ENCODE results near the gene RASGRP4.

The RASGRP4 gene

GRCh38 chr19:38388349-38389100 lies 37.5 kb downstream of the RASGRP4 start, which contains the start of gene SPRED3:
Gene SPRED3 (plus strand): TSS chr19:38388697. CDS start chr19:38390303, 1,606 bp downstream.
- no peak for DNase-seq

DNA sequence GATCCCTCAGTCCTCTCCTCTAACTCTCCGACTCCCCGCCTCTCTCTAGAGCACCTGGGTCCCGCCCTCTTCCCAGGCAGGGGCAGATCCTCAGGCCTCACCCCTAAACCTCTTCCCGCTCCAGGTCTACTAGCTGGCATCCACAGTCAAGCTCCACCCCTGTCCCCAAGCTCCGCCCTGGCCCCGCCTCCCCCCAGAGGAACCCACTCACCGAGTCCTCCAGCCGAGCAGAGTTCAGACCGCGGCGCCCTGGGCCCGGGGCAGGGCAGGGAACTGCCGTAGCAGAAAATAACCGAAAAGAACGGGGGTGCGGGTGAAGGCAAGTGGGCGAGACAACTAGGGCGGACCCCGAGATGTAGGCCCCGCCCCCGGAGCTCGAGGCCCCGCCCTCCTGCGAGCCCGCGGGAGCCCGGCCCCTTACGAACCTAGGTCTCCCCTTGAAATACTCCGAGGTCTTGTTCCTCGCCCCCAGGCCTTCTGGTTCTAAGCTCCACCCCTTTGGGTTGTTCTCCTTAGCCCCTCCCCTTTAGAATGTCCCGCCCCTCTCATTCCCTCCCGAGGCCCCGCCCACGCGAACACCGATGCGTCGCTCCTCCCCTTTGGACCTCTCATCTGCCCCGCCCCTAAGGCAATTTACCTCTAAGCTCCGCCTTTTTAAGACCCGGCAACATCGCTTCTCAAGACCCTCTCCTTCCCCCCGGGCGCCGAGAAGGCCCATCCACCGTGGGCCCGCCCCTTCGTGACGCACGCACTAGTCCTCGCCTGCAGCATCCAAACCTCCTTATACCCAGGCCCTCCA lies 38.3 kb downstream of the RASGRP4 start, which contains the start of gene GGN:
GGN (minus strand) TSS at position 485 of the 799 bp plus-strand sequence. CDS start 773 bp downstream, outside the sequence.
- DNase-seq = peak; percentile 77

DNA sequence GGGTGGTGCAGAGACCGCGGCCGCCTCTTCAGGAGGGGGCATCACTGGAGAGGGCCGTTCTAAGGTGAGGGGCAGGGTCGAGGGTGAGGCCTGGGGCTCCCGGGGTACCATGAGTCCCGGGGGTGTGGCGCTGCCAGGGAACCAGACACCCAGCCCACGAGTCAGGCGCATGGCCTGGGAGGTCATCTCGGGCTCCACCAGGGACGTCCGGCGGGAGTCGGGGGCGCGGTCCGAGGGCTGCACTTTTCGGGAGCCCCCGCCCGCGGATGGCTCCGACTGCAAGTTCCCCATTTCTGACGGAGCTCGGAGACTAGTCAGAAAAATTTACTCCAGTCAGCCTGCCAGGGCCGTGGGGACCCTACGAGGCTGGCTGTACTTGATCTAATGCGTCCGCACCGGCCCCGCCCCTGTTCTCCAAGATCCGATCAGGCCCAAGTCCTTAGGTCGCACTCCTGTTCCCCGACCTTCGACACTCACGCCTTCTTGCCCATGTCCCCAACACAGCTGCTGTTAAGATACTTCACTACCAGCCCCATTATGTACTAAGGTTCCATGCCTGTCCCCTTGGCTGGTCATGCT lies 39.0 kb downstream of the RASGRP4 start:
- DNase-seq = no peak

- DNase-seq = no peak
Observed at GRCh38 chr19:38386300-38386970, 39.6 kb downstream of the RASGRP4 start.

GRCh38 chr19:38385804-38386257 lies 40.2 kb downstream of the RASGRP4 start:
- no peak for DNase-seq

- DNase-seq = no peak
Observed at GRCh38 chr19:38385057-38385803, 40.8 kb downstream of the RASGRP4 start.

DNA sequence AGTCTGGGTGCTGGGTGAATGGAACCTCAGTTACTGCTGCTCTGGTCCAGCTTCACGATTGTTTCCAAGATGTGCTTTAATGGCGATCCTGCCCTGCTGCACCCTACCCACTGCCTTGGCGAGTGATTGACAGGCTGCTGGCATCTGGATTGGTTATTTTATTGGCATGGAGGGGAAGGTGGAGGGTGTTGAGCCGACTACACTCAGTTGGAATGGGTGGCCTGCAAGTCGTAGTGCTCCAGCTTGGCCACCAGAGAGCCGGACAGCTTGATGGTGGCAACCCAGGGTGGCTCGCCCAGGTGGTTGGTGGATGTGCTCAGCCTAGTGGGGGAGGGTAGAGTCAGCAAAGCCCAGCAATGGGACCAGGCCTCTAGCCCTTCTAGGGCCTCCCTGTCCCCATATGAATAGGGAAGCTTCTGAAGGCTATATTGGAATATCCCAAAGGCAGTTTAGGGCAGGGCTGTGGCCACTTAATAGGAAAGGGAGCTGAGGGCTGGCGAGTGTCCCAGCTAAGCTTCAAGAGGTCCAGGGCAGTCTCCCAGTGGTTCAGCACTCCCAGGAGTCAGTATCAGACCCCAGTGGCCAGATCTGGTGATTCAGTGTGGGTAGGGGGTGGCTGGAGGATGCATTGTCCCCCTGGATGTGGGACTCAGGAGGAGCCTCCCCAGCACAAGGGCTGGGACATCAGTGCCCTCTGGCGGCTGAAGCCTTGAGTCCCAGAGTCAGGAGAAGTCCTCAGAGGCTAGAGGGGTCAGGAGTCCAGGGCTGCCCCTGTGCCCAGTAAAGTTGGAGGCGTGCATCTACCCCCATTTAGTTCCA lies 41.6 kb downstream of the RASGRP4 start:
- DNase-seq = no peak

DNA sequence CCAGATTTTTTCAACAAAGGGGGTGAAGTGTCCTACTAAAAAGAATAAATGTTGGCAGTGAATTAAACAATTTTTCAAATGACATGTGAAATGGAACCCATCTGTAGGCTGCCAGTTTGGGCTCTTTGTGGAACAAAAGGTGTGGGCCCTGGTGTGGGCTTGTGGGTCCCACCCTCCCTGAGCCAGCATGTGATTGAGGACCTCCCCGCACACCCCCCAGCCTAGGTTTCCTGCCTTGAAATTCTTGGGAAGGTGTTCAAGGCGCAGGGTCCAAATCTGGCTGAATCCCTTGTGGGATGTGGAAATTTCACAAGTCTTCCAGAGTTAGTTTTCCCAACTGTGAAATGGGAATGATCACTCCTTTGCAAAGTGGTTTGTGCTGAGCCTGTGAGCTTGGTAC lies 42.3 kb downstream of the RASGRP4 start:
- no peak for DNase-seq

DNA sequence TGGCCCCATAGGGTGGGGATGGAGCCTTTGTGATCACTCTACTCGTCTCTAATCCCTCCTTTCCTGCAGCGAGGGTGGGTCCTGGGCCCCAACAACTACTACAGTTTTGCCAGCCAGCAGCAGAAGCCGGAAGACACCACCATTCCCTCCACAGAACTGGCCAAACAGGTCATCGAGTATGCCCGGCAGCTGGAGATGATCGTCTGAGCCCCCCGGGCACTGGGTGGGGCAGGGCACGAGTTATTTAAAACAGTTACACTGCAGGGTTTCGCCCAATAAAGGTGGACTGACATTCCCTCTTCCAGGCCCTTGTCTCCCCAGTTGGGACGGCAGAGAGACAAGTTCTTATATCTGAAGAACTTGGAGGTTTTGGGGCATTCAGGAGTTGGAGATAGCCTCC lies 42.8 kb downstream of the RASGRP4 start:
- DNase-seq = no peak

GRCh38 chr19:38381138-38381537 lies 44.9 kb downstream of the RASGRP4 start:
- DNase-seq = no peak

GRCh38 chr19:38378866-38379265 lies 47.2 kb downstream of the RASGRP4 start:
- DNase-seq = no peak

- DNase-seq = no peak
Observed at GRCh38 chr19:38377052-38377451, 49.0 kb downstream of the RASGRP4 start.

DNA sequence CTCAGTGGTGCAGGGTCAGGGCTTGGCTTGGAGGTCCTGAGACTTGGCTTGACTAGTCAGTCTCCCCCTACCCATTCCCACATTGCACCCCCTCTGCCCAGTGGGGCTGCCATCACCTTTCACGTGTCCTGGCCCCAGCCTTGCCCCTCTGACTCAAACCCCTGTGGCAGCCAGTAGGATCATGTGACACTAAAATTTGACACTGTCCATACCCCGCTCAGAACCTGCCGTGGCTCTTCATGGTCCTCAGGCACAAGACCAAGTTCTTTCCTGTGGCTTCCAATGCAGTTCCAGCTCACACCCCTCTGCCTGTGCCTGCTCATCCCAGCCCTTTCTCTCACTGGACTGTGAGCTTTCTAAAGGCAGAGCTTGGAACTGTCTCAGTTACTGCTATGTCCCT lies 49.4 kb downstream of the RASGRP4 start:
- DNase-seq = no peak

GRCh38 chr19:38375748-38376147 lies 50.3 kb downstream of the RASGRP4 start:
- DNase-seq = no peak

DNA sequence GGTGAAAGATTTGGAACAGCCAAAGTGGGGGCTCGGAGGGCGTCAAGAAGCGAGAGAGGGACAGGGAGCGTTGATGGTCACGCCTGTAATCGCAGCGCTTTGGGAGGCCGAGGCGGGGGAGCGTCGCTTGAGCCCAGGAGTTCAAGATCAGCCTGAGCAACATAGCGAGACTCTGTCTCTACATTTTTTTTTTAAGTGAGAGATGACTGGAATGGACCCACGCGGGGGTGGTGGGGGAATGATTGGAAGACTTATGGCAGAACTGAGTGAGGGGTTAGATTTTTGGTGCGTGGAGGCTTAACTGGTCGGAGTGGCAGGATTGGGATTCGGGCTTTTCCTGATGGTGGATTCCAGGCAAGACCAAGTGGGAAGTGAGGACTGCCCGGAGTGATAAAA lies 50.9 kb downstream of the RASGRP4 start:
- no peak for DNase-seq

- peak; percentile 98 for DNase-seq
Observed at GRCh38 chr19:38374332-38375097, 51.5 kb downstream of the RASGRP4 start, which contains the start of gene PSMD8. Gene PSMD8 (plus strand): TSS chr19:38374571. CDS start chr19:38374602, 31 bp downstream.

DNA sequence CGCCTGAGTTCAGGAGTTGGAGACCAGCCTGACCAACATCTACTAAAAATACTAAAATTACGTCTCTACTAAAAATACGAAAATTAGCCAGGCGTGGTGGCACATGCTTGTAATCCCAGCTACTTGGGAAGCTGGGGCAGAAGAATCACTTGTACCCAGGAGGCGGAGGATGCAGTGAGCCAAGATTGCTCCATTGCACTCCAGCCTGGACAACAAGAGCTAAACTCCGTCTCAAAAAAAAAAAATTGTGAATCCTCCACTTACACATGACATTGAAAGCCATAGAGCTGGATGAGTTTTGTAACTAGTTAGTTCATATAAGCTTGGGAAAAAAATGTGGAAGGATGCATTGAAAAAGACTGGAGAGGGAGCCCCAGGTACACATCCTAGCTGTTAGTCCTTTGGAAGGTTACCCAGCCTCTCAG lies 52.1 kb downstream of the RASGRP4 start:
- DNase-seq = no peak

DNA sequence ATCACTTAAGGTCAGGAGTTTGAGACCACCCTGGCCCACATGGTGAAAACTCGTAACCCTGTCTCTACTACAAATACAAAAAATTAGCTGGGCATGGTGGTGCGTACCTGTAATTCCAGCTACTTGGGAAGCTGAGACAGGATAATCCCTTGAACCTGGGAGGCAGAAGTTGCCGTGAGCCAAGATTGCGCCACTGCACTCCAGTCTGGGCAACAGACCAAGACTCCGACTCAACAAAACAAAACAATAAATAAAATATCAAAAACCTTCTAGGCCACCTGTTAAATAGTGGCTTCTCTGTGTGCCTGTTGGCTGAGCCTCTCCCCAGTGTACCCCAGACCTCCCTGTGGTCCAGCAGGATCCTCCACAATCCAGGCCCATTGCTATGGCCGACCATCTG lies 54.9 kb downstream of the RASGRP4 start:
- no peak for DNase-seq

GRCh38 chr19:38370299-38370698 lies 55.7 kb downstream of the RASGRP4 start:
- DNase-seq = no peak

DNA sequence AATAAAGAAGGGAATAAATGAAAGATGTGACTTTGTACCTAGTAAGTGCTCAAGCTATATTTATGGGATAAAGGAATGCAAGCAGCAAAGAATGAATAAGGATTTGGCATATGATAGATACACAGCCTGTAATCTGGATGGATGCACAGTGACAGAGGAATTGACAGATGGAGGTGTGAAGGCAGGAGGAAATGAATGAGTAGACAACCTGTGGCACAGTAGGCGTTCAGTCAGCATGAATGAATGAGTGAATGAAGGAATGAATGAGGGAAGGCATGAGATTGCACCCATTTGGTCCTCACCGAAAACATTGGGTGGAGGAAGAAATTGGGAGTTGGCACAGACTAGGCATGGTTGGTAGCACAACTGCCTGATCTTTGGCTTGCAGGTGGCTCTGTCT lies 56.4 kb downstream of the RASGRP4 start:
- DNase-seq = no peak
